ENCODE data around the gene NAV1.

GRCh38 chr1:201544710-201545109 is 5.8 kb downstream of the NAV1 start:
- TF ChIP-seq, protein P1, sequence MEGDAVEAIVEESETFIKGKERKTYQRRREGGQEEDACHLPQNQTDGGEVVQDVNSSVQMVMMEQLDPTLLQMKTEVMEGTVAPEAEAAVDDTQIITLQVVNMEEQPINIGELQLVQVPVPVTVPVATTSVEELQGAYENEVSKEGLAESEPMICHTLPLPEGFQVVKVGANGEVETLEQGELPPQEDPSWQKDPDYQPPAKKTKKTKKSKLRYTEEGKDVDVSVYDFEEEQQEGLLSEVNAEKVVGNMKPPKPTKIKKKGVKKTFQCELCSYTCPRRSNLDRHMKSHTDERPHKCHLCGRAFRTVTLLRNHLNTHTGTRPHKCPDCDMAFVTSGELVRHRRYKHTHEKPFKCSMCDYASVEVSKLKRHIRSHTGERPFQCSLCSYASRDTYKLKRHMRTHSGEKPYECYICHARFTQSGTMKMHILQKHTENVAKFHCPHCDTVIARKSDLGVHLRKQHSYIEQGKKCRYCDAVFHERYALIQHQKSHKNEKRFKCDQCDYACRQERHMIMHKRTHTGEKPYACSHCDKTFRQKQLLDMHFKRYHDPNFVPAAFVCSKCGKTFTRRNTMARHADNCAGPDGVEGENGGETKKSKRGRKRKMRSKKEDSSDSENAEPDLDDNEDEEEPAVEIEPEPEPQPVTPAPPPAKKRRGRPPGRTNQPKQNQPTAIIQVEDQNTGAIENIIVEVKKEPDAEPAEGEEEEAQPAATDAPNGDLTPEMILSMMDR (IDR thresholded peaks at IDR 0.05 in 8 of 11, conservative IDR thresholded peaks at IDR 0.05 in 3 of 11), result no peak
- no peak for TF ChIP-seq POLR2A (IDR thresholded peaks at IDR 0.05)
- no peak for TF ChIP-seq POLR2AphosphoS5 (IDR thresholded peaks at IDR 0.05)

All from spleen (tissue), 7 donors.